ENCODE data around the gene OSBPL8. TPM values are rescaled to one million over a fixed set of nuclear protein-coding genes. Genes with fewer than 3 reads are reported as not detected.

Gene OSBPL8
- total and polyA plus RNA-seq, 4 donors: 8.6 to 114 (median 53.3) TPM

DNA sequence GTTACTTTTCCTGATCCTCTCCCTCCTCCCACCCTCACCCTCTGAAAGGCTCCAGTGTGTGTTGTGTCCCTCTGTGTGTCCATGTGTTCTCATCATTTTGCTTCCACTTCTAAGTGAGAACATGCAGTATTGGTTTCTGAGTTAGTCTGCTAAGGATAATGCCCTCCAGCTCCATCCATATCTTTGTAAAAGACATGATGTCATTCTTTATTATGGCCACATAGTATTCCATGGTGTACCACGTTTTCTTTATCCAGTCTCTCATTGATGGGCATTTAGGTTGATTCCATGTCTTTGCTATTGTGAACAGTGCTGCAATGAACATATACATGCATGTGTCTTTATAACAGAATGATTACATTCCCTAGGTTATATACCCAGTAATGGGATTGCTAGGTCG, 159.4 kb downstream of the OSBPL8 start:
- 96 to 98% methylated on average over 2 of the region's 2 CpGs for WGBS, 2 donors

DNA sequence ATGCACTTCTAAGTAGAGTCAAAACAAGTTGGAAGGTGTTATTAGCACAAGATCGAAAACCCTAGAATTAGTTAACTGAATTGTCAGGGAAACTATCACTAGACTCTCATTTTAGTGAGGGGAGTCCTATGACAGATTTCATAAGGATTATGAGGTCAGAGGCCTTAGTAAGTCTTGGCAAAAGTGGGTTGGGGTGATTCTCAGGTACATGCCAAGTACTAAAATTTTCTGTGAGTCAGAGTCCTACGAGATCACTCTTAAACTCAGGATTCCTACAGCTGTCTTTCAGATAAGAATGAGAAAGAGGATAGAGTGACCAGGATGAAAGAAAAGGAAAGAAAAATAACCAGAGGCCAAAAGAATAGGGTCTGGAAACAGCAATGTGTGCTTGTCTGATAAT, 160.5 kb downstream of the OSBPL8 start:
- no peak for ATAC-seq (ENCODE audit: insufficient read depth, low FRiP score)
- no peak overlapping the region for H3K9ac ChIP-seq (ENCODE audit: insufficient read depth in 1 of 2, low read length in 2 of 2)
- no peaks in the 10 kb centered on the region for H3K27me3 ChIP-seq (ENCODE audit: control insufficient read depth in 3 of 3, insufficient read depth in 3 of 3, low read length in 2 of 3)
- 96% methylated on average over 2 of the region's 2 CpGs for WGBS, 2 donors
- H3K4me1 ChIP-seq (ENCODE audit: control insufficient read depth in 5 of 5, insufficient read depth in 5 of 5, low read length in 5 of 5): peaks cover 0 to 5% (median 0%) of the 10 kb centered on the region in 5 donors
- peaks cover 4 to 20% (median 18%) of the 10 kb centered on the region in 4 donors for H3K36me3 ChIP-seq (ENCODE audit: control insufficient read depth in 4 of 4, insufficient read depth in 4 of 4, low read length in 4 of 4)
- no peaks in the 10 kb centered on the region for H3K9me3 ChIP-seq (ENCODE audit: control insufficient read depth in 4 of 4, insufficient read depth in 3 of 4, low read length in 3 of 4)
- TF ChIP-seq, protein P1, sequence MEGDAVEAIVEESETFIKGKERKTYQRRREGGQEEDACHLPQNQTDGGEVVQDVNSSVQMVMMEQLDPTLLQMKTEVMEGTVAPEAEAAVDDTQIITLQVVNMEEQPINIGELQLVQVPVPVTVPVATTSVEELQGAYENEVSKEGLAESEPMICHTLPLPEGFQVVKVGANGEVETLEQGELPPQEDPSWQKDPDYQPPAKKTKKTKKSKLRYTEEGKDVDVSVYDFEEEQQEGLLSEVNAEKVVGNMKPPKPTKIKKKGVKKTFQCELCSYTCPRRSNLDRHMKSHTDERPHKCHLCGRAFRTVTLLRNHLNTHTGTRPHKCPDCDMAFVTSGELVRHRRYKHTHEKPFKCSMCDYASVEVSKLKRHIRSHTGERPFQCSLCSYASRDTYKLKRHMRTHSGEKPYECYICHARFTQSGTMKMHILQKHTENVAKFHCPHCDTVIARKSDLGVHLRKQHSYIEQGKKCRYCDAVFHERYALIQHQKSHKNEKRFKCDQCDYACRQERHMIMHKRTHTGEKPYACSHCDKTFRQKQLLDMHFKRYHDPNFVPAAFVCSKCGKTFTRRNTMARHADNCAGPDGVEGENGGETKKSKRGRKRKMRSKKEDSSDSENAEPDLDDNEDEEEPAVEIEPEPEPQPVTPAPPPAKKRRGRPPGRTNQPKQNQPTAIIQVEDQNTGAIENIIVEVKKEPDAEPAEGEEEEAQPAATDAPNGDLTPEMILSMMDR (IDR thresholded peaks at IDR 0.05; ENCODE audit: control extremely low read depth, extremely low read depth): no peak
- no peak overlapping the region for H3K4me3 ChIP-seq
- DNase-seq: no peak
- no peak overlapping the region for H3K27ac ChIP-seq (ENCODE audit: low read depth in 1 of 2, low read length in 1 of 2)

More for the DNA sequence above, 159.4 kb downstream of the OSBPL8 start:
- no peak for ATAC-seq (ENCODE audit: insufficient read depth, low FRiP score)
- no peak for DNase-seq
- TF ChIP-seq, protein P1 (IDR thresholded peaks at IDR 0.05; ENCODE audit: control extremely low read depth, extremely low read depth): no peak
- no peaks in the 10 kb centered on the region for H3K9me3 ChIP-seq (ENCODE audit: control insufficient read depth in 4 of 4, insufficient read depth in 3 of 4, low read length in 3 of 4)
- H3K9ac ChIP-seq (ENCODE audit: insufficient read depth in 1 of 2, low read length in 2 of 2): no peak overlapping the region
- peaks cover 4 to 21% (median 18%) of the 10 kb centered on the region in 4 donors for H3K36me3 ChIP-seq (ENCODE audit: control insufficient read depth in 4 of 4, insufficient read depth in 4 of 4, low read length in 4 of 4)
- peaks cover 0 to 5% (median 0%) of the 10 kb centered on the region in 5 donors for H3K4me1 ChIP-seq (ENCODE audit: control insufficient read depth in 5 of 5, insufficient read depth in 5 of 5, low read length in 5 of 5)
- no peak overlapping the region for H3K27ac ChIP-seq (ENCODE audit: low read depth in 1 of 2, low read length in 1 of 2)
- no peak overlapping the region for H3K4me3 ChIP-seq
- no peaks in the 10 kb centered on the region for H3K27me3 ChIP-seq (ENCODE audit: control insufficient read depth in 3 of 3, insufficient read depth in 3 of 3, low read length in 2 of 3)

DNA sequence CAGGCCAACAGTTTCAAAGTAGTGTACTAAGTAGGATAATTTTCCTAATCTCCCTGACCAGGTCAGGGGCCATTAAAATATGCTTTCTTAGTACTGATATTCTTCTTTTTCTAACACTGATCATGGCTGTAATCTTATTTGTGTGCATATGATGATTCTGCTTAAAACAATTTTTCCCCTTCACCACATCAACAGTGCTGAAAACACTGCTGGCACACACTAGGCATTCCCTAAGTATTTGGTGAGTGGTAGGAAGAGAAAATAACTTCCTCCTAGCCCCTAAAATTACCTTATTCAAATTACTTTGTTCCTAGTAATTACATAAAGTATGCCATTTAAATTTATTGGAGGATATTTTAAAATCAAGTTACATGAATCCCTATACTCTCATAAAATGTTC, 161.5 kb downstream of the OSBPL8 start:
- Histone ChIP-seq H3K4me3 (no peak overlapping the region), H3K27ac (ENCODE audit: low read depth in 1 of 2, low read length in 1 of 2) (no peak overlapping the region), H3K36me3 (ENCODE audit: control insufficient read depth in 4 of 4, insufficient read depth in 4 of 4, low read length in 4 of 4) (peaks cover 4 to 20% (median 18%) of the 10 kb centered on the region in 4 donors), H3K9me3 (ENCODE audit: control insufficient read depth in 4 of 4, insufficient read depth in 3 of 4, low read length in 3 of 4) (no peaks in the 10 kb centered on the region), H3K27me3 (ENCODE audit: control insufficient read depth in 3 of 3, insufficient read depth in 3 of 3, low read length in 2 of 3) (no peaks in the 10 kb centered on the region), H3K4me1 (ENCODE audit: control insufficient read depth in 5 of 5, insufficient read depth in 5 of 5, low read length in 5 of 5) (peaks cover 0 to 5% (median 0%) of the 10 kb centered on the region in 5 donors), H3K9ac (ENCODE audit: insufficient read depth in 1 of 2, low read length in 2 of 2) (no peak overlapping the region)
- DNase-seq: no peak
- TF ChIP-seq, protein P1 (IDR thresholded peaks at IDR 0.05; ENCODE audit: control extremely low read depth, extremely low read depth): no peak
- no peak for ATAC-seq (ENCODE audit: insufficient read depth, low FRiP score)

DNA sequence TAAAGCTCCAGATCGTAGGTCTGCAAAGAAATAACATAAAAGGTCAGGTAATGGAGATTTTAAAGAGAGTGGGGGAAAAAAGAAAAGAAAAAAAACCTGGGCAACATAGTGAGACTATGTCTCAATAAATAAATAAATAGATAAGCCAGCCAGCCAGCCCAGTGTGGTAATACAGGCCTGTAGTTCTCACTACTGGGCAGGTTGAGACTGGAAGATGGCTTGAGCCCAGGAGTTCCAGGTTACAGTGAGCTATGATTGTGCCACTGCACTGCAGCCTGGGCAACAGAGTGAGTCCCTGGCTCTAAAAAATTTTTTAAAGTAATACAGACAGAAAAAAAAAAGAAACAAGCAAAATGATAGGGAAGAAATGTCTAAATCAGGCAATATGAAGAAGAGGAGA, 168.1 kb downstream of the OSBPL8 start:
- no peak overlapping the region for H3K27ac ChIP-seq (ENCODE audit: low read depth in 1 of 2, low read length in 1 of 2)
- no peak overlapping the region for H3K4me3 ChIP-seq
- H3K9ac ChIP-seq (ENCODE audit: insufficient read depth in 1 of 2, low read length in 2 of 2): no peak overlapping the region
- peaks cover 0 to 4% (median 0%) of the 10 kb centered on the region in 5 donors for H3K4me1 ChIP-seq (ENCODE audit: control insufficient read depth in 5 of 5, insufficient read depth in 5 of 5, low read length in 5 of 5)
- DNase-seq (no peak), ATAC-seq (ENCODE audit: insufficient read depth, low FRiP score) (no peak)
- TF ChIP-seq, protein P1 (IDR thresholded peaks at IDR 0.05; ENCODE audit: control extremely low read depth, extremely low read depth): no peak
- H3K27me3 ChIP-seq (ENCODE audit: control insufficient read depth in 3 of 3, insufficient read depth in 3 of 3, low read length in 2 of 3): no peaks in the 10 kb centered on the region
- H3K9me3 ChIP-seq (ENCODE audit: control insufficient read depth in 4 of 4, insufficient read depth in 3 of 4, low read length in 3 of 4): no peaks in the 10 kb centered on the region
- peaks cover 11 to 25% (median 20%) of the 10 kb centered on the region in 4 donors for H3K36me3 ChIP-seq (ENCODE audit: control insufficient read depth in 4 of 4, insufficient read depth in 4 of 4, low read length in 4 of 4)
- 97 to 100% methylated on average over 1 of the region's 1 CpG for WGBS, 2 donors
